Stimulated activated CD8-positive, alpha-beta memory T cell treated with anti-CD3 and anti-CD28 coated beads, Interleukin-7, amount 100 ng/mL, for 4 hours (primary cell): ENCODE results near the gene NR2F1-AS1.

Source experiments
- DNase-seq, 2 donors: peaks; one replicate each; pipeline ENCODE4 v3.0.0-alpha.2; 2020; ENCODE audit warnings: low read depth in 2 of 2

The NR2F1-AS1 gene

GRCh38 chr5:93385655-93386054 is 195.4 kb downstream of the NR2F1-AS1 start:
- DNase-seq = no peak

- no peak for DNase-seq
Measured at GRCh38 chr5:93384995-93385394, 196.0 kb downstream of the NR2F1-AS1 start.

- no peak for DNase-seq
Measured at GRCh38 chr5:93384026-93384425, 197.0 kb downstream of the NR2F1-AS1 start.

GRCh38 chr5:93382188-93382825 is 198.7 kb downstream of the NR2F1-AS1 start:
- DNase-seq = no peak

GRCh38 chr5:93381057-93381456 is 200.0 kb downstream of the NR2F1-AS1 start:
- DNase-seq = no peak

- no peak for DNase-seq
Measured at GRCh38 chr5:93378073-93378472, 202.9 kb downstream of the NR2F1-AS1 start.

GRCh38 chr5:93371893-93372292 is 209.1 kb downstream of the NR2F1-AS1 start:
- no peak for DNase-seq

- DNase-seq = no peak
Measured at GRCh38 chr5:93364378-93364777, 216.6 kb downstream of the NR2F1-AS1 start.

GRCh38 chr5:93360436-93361088 is 220.5 kb downstream of the NR2F1-AS1 start:
- no peak for DNase-seq

- no peak for DNase-seq
Measured at GRCh38 chr5:93359960-93360305, 221.1 kb downstream of the NR2F1-AS1 start.
